Stimulated activated CD8-positive, alpha-beta memory T cell treated with anti-CD3 and anti-CD28 coated beads, Interleukin-7, amount 100 ng/mL, for 24 hours (primary cell): ENCODE measurements around the gene MPDZ.
"Not testable (repeated sequence)": the region's sequence is repeated elsewhere in the genome, so short reads cannot be mapped to it uniquely, and the experiment has no call there.

ENCODE experiments used
- DNase-seq: peaks from one replicate; pipeline ENCODE4 v3.0.0-alpha.2; 2020; ENCODE audit warnings: low read depth

The MPDZ gene

DNA sequence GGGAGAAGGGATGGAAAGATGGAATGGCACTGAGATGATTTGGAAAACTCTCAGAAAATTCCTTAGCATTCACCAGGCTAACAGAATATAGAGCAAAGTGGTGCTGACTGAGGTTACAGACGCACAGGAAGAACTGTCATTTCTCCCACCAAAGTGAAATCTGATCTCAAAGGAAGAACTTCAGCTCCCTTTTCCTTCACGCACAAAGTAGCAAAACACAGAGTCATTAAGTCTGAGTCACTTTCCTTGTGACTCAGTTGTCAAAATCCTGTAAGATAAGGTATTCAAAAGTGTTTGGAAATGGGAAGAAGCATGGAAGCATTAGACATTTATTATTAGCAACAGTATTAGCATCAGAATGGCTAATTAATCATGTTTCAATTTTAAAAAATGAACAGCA lies 11.7 kb downstream of the MPDZ start:
- DNase-seq: no peak

DNA sequence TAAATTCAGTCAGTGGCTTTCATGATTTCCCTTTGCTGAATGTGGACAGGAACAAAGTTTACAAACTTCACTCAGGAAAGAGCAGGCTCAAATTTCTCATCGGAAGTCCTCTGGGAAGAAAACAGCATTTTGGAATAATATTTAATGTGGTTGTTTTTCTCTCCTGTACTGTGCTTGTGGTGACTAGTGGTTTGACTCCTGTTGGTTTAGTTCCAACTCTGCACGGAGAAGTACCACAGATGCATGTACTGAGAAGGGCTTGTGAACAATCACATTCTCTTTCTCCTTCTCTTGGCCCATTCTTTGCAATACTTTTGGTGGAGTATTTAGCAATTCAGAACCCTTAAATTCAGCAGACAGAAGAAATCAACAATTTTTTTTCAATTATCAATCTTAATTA lies 13.3 kb downstream of the MPDZ start:
- no peak for DNase-seq

DNA sequence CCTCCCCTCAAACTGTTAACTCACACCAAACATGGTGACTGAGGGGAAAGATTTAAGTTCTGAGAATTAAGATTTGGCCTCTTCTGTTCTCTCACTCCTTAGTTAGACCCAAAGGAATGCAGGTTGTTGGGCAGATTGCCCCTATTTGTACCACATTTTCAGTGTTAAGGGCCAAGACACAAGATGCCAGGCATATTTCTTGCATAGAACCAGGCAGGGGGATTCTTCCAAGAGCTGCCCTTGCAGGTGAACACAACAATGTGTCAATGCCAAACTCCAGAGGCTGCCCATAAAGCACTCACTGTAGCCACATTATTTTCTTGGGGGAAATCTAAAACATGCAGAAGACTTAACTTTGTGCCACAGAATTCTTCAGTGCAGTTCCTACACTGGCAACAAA lies 14.7 kb downstream of the MPDZ start:
- DNase-seq: no peak

DNA sequence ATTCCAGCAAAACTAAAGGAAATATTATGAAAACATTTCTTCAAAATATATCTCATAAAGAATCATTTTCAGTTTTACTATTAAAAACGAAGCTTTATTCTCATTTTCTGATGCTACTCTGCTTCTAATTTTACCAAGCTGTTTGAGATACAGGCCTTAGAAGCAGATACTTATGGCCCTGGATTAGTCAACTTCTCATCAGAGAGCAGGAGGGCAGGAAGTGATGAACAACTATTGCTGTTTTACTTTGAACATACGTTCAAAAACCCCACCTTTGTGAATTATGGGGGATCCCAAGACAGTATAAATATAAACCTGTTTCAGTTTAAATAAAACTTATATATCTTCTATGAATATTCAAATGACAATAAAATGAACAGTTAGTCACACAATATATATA lies 16.0 kb downstream of the MPDZ start:
- no peak for DNase-seq

DNA sequence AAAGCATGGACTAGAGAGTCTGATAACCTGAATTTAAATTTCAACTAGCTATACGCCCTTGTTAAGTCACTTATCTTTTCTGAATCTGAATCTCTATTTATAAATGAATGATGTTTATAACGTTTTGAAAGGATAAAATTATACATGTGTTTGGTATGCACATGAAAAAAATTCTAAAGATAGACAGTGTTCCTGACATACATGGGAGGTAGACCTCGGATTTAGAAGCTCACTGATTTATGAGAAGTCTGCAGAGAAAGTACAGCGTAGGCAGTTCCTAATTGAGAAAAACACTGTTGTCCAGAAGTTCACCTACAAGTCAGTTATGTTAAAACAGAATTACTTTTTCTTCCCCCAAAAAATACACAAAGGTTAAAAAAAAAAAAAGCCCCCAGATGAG lies 26.6 kb downstream of the MPDZ start:
- no peak for DNase-seq

DNA sequence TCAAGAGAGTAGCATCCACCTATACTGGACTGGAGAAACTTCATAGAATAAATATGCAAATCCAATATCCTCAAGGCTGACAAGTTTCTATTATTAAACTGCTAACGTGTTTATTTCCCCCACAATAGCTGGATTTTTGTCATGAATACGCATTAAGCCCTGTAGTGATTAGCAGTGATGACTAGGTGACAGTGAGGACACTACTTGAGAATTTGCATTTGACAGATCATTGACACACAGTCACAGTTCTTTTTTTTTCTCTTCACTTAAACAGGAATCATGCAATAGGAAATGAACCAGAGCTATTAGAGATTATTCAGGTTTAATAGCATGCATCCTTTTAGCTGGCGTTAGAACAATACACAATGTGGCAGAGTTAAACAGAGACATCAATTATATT lies 35.3 kb downstream of the MPDZ start:
- no peak for DNase-seq

DNA sequence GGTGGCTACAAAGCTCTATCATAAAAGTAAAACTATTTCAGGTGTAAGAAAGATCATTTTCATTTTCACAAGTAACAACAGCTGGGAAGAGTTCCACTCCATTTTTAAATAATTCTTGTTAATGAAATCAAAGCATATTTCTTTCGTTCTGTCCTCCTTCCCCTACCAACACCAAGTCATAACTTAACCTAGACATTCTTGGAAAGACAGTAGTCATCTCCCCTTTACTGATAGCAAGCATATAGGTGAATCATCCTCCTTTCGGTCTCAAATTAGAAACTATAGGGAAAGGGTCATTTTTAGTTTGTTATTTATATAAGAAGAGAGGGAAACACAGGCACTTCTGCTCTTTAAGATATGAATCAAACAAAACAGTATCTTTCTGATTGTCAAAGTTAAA lies 38.2 kb downstream of the MPDZ start:
- DNase-seq: no peak

DNA sequence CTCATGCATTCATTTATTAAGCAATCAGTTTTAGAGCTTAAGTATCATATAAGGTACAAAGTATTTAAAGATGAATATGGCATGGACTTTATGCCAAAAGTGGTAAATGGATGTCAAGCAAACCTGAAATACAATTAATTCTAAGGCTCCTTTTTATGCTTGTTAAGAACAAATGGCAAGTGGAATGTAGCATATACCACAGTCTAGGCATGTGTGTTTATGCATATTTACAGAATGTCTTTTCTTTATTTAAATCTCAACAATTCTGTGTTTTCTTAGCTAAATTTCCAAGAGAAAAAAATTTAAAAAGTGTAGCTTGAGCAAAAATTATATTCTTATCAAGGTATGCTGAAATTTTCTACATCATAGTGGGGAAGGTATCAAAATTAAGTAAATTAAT lies 39.8 kb downstream of the MPDZ start:
- DNase-seq: no peak

DNA sequence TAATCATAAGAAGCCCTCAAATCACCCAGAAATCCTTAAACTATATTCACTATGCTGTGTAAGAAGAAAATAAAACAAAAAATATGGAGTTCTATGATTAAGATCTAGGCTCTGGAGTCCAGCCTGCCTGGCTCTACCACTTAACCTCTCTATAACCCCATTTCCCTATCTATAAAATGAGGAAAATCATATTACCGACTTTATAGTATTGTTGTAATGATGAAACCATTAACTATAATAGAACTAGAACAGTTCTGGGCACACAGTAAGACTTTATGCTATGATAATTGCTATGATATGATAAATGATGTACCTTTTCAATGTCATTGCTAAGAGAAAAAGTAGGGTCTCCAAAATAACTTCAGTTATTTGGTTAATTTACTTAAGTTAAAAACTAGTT lies 40.3 kb downstream of the MPDZ start:
- no peak for DNase-seq

DNA sequence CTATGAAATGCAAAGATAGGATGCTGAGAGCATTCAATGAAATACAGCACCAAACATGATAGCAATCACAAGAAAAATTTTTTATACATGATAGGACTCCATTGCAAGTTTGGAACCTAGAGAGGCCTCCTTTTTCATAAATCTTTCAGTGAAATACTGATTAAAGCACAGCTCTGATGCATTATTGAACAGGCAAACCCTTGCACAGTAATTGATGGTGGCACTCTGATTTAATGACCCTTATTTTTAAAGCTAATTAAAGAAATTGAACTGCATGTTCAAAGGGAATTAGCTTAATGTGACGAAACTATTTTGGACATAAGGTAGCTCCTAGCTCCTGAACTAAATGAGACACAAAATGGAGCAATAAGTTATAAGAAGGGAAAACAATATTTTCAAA lies 44.6 kb downstream of the MPDZ start:
- no peak for DNase-seq

DNA sequence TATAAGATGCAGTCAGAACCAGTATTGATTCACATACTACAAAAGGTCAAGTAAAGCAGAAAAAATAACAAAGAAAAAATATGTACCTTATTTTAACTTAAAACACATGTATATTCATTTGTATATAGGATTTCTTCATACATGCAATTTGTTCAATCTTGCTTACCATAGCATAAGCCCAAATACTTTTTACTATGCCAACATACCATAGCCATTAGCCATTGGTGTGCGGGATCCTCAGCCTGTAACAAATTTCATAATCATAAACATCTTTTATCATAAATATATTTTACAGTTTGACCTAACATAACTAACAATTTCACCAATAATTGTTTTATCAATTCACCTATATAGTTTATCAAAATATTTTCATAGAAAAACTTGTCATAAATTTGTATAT lies 51.1 kb downstream of the MPDZ start:
- DNase-seq: no peak

DNA sequence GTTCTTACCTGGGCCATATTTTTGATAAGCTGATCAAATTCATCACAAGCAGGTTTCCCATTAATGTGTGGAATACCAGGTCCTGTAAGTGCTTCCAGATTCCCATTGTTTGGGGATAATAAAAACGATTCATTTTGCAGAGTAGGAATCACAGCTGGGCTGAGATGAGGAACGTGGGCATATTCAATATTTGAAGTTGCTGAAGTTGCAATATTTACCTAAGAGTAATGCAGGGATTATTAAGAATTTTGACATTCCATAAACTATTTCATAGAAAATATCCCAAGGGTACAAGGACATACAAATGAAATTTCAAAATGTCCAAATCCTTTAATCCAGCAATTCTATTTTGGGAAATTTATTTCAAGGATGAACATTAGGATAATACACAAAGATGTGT lies 55.1 kb downstream of the MPDZ start:
- no peak for DNase-seq

DNA sequence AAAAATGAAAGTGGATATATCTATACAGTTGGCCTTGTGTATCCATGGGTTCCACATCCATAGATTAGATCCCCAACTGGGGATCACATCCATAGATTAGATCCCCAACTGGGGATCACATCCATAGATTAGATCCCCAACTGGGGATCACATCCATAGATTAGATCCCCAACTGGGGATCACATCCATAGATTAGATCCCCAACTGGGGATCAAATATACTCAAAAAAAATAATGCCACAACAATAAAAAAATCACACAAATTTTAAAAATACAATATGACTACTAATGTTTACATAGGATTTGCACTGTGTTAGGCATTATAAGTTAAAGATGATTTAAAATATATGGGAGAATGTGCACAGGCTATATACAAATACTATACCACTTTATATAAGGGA lies 56.8 kb downstream of the MPDZ start:
- not testable (repeated sequence) for DNase-seq

DNA sequence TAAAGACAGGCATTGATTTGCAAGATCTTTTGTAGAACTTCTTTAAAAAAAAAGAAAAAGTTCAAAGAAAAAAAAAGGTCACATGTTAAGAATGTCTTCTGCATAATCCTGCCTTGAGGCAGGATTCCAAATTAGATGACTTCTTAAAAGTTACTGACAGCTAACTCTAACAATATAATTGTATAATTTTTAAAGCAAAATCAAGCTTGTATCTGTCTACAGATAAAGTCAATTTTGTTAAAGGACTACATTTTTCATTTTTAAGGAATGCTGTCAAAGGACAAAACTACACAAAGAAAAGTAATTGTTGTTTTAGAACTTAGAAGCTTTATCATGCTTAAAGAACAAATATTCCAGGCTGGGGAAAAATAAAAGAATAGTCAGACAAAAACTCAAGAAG lies 57.8 kb downstream of the MPDZ start:
- DNase-seq: no peak

DNA sequence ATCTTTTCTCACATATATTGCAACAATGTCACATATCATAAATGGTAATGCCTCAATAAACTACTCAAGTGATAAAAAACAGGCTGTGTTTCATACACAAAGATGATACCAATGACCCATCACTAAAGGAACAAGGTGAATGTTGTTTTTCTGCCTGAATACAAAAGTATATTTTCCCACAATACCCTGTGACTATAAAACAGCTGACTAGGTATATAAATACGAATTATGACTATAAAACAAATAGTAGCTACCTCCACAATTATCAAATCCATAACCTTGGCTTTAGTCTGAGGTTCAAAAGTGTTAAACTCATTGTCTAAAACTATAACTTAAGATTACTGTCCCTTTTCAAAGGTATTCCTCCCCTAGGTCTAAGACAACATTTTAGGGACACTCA lies 58.7 kb downstream of the MPDZ start:
- no peak for DNase-seq

DNA sequence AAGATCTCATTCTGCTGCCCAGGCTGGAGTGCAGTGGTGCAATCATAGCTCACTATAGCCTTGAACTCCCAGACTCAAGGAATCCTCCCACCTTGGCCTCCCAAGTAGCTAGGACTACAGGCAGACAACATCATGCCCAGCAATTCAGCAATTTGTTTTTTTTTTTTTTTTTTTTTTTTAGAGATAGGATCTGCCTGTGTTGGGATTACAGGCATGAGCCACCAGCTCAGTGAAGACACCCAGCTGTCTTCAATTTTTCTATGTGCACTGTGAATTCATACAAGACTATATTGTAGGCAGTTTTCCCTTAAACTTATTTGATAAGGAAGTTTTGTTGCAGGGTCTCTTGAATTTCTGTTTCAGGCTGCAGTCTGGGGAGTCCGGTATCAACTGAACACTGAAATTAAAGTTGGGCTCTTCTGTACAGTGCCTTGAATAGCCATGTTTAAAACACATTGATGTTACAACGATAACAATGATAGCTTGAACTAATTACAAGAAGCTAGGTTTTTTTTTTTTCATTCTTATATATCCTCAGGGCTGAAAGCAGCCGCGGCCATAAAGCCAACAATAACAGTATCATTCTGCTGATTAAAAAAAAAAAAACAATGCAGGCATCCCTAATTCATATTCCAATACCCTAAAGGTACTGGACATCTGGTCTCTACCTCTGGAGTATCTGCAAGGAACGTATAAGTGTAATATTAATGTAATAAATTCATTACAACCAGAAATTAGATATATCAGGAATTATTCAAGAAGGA lies 63.5 kb downstream of the MPDZ start:
- no peak for DNase-seq

DNA sequence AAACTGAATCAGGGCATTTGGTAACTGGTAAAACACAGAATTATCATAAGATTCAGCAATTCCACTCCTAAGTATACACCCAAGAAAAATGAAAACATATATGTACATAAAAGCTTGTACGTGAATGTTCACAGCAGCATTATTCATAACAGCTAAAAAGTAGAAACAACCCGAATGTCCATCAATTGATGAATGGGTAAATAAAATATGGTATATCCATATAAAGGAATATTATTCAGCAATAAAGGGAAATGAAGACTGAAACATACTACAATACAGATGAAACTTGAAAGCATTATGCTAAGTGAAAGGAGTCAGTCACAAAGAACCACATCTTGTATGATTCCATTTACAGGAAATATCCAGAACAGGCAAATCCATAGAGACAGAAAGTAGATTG lies 65.5 kb downstream of the MPDZ start:
- no peak for DNase-seq

DNA sequence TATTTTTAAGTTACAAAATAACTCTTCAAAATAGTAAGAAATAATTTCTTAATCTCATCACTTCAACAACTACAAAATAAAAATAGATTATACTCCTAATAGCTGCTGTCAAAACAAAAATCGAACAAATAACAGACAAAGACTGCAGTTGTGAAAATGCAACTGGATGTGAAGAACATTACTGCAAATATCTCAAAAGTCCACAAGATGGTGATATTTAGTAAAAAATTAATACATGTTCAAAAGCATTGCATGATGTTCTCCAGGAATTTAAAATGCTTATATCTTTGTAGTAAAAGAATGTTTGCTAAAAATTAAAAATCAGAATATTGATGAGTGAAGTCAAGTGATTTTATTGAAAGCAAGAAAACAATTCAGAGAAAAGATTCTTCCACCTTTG lies 66.2 kb downstream of the MPDZ start:
- DNase-seq: no peak

DNA sequence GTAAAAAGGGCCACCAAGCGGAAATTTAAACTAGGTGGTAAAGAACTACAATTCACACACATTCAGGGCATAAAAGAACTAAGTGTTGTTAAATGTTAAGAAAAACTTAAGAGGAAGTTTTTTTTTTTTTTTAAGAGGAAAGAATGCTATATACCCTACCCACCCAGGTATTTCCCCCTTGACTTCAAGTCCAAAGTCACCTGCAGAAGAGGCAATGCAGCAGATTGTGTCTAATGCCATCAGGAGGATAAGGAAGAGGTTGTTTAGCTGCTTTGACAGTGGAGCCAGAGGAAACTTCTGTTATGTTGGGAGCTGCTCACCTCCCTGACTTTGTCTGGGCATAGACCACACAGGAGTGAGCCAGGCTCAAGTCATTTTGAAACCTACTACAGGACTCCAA lies 69.2 kb downstream of the MPDZ start:
- no peak for DNase-seq

DNA sequence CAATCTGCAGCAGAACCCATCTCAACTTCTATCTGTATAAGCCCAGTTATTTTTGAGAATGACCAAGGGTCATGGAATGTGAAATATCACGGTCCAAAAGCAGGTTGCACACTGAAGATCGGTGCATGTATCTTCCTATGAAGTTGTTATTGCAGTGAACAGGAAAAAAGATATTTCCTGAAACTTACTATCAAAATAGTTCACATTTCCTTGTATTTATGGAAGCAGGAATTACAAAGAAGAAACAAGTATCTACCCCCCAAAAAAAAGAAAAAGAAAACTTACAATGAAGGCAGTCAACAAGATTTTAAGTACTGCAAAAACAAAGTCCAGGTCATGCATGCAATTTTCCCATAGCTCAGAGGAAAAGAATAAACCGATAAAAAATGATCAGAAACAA lies 70.0 kb downstream of the MPDZ start:
- DNase-seq: no peak

DNA sequence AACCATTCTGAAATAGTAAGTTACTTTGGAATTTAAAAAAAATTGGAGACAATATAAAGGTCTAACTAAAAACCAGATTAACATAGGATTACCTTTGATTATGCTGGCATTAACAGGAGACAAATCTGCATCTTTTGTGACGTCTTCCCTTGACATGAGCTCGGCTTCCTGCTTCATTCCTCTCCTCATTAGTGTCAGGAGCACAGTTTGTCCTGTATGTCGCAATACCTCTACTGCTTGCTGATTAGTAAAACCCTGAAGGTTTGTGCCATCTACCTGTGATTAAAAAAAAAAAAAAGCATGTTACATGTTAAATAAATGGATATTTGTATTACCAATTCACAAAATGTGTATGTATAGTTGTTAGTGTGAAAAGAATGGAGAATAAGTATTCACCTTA lies 73.7 kb downstream of the MPDZ start:
- DNase-seq: no peak

DNA sequence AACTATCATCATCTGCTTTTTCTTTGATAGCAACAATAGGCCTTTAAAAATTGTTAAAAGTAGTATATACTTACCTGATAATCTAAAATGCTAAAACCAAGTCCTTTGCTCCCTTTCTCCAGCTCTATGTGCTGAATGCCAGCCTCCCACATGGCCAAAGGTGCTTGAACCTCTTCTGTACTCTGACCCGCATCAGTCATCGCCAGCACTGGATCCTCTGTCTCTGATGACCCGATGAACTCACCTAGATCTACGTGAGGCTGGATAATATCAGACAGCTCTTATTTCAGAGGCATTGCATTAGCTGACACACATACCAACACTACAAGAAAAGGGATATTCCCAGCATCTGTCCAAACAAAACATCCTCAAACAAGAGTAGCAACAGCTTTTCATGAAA lies 89.5 kb downstream of the MPDZ start:
- no peak for DNase-seq

DNA sequence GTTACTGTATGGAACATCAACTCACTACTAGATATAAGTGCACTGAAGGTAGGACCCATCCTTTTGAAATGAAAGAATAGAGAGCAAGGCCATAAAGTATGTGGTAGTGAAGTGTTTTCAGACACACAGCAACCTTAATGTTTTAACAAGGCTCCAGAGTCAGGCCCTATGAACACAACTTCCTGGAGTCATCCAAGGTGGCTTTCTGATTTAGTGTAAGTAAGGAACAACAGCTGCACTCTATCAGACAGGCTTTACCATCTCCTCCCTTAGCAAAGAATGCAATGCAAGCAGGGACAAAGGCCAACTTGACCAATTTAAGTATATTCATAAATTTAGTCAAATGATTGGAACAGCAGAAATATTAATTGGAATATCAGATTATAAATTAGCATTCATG lies 90.1 kb downstream of the MPDZ start:
- no peak for DNase-seq

DNA sequence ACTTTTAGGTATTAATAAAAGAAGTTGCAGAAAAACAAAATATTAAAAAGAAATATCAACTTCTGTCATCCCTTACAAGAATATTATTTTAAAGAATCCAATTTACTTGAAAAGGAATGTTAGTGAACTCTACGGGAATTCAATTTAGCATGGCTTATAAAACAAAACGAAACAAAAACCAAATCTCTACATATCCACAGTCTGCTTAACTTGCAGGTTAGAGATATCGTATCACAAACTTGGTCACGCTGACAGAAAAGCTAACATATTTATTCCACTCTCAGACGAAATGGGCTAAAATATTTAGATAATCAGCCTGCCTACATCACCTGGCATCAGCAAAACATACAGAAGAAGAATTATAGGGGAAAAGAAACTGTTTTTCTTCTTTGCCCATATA lies 92.7 kb downstream of the MPDZ start:
- no peak for DNase-seq

DNA sequence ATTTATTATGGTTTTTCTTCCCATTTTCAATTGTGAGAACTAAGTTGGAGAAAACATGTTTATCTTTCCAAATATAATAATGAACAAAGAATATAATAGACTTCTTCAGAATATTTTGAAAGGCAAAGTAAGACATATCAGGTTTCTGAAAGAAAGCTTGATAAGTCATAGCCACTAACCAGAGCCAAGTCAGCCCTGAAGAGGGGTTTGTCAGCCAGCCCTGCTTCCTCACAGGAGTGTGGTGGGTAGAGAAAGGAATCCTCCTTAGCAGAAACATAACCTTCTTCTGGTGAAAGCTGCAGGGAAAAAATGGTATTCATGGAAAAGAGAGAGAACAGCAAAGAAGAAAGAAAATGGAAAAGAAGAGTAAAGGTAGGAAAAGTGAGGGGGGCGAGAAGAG lies 93.4 kb downstream of the MPDZ start:
- no peak for DNase-seq
